Muscle of leg (tissue), 11 donors: ENCODE data around the gene SCP2D1. TPM values are rescaled to one million over a fixed set of nuclear protein-coding genes. Genes with fewer than 3 reads are reported as not detected.

Experiments used
- DNase-seq: peaks from one replicate; pipeline ENCODE4 v3.0.0; 2013
- H3K27ac ChIP-seq: one replicate; pipeline ENCODE4 v1.5.1; 2013; ENCODE audit warnings: mild to moderate bottlenecking, low read length, control low read depth
- H3K27me3 ChIP-seq: one replicate; pipeline ENCODE4 v1.6.1; 2013; ENCODE audit warnings: low read length; ENCODE audit not compliant: control insufficient read depth, insufficient read depth
- H3K36me3 ChIP-seq: one replicate; pipeline ENCODE4 v1.6.1; 2013; ENCODE audit warnings: low read length; ENCODE audit not compliant: control insufficient read depth, insufficient read depth
- H3K4me1 ChIP-seq: one replicate; pipeline ENCODE4 v1.6.1; 2013; ENCODE audit warnings: low read length; ENCODE audit not compliant: control insufficient read depth, insufficient read depth
- H3K4me3 ChIP-seq: one replicate; pipeline ENCODE4 v1.5.1; 2013; ENCODE audit warnings: low read length, control low read depth
- H3K9me3 ChIP-seq: replicated peaks from 2 replicates; pipeline ENCODE4 v1.6.1; 2013; ENCODE audit warnings: low read depth, low read length; ENCODE audit not compliant: control insufficient read depth
- WGBS: methylation state at CpG from one replicate; pipeline ENCODE4 v1.1.5; 2013; ENCODE audit warnings: missing lambda C conversion rate; ENCODE audit not compliant: insufficient coverage; 5-methylcytosine and 5-hydroxymethylcytosine counted together
- polyA plus RNA-seq, 8 donors: library from polyadenylated mRNA; unstranded; fragments of 120-200 nt; gene quantifications; one replicate each; pipeline versions ENCODE4 v1.2.1 to v1.2.3, GENCODE V29; 2013; ENCODE audit warnings: inconsistent platforms in 1 of 8, low replicate concordance in 1 of 8; ENCODE audit not compliant: insufficient read length in 8 of 8, insufficient read depth in 1 of 8
- total RNA-seq: library from RNA; stranded (reverse); fragments of 120-200 nt; gene quantifications from one replicate; pipeline ENCODE4 v1.2.4, GENCODE V29; 2013

SCP2D1 gene
- total and polyA plus RNA-seq, 9 donors, result not detected

DNA sequence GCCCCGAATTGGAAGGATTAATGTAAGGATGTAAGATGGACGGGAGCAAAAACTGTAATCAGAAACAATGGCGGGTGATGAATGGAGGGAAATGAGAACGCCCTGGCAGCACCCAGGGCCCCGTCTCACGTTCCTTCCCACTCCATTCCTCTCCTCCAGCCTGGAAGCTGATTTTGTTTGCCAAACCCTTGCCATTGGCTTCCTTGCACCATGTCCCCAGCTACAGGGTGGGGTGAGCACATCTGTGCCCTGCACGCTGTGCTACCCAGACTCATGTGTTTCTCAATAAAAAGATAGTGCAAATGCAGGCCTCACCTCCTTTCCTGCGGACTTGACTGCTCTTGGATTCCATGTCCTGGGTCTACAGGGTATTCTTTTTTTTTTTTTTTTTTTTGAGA lies 26.7 kb downstream of the SCP2D1 start:
- WGBS, result 100% methylated on average over 3 of the region's 8 CpGs
- no peaks in the 10 kb centered on the region for H3K4me1 ChIP-seq
- no peak overlapping the region for H3K27ac ChIP-seq
- H3K36me3 ChIP-seq, result no peaks in the 10 kb centered on the region
- no peaks in the 10 kb centered on the region for H3K27me3 ChIP-seq
- no peak for DNase-seq
- no peaks in the 10 kb centered on the region for H3K9me3 ChIP-seq
- H3K4me3 ChIP-seq, result no peak overlapping the region

DNA sequence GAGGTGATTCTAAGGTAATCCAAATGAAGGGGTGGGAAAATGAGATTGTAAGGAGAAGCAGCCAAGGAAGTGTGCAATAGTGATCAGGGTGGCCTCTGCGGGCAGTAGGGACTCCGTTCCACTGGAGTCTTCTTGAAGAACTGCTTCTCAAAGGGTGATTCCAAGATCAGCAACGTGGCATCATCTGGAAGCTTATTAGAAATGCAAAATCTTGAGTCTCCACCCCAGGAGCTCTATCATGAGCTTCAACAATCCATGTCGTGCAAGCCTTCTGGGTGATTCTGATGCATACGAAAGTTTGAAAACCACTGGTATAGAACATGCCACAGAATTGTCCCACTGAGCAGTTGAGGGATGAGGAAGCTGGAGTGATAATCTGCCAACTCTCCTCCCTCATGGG lies 31.4 kb downstream of the SCP2D1 start:
- Histone ChIP-seq H3K27me3 (no peaks in the 10 kb centered on the region), H3K4me1 (no peaks in the 10 kb centered on the region), H3K36me3 (no peaks in the 10 kb centered on the region), H3K4me3 (no peak overlapping the region), H3K27ac (no peak overlapping the region), H3K9me3 (no peaks in the 10 kb centered on the region)
- no peak for DNase-seq
- WGBS, result 63% methylated on average over 2 of the region's 5 CpGs

DNA sequence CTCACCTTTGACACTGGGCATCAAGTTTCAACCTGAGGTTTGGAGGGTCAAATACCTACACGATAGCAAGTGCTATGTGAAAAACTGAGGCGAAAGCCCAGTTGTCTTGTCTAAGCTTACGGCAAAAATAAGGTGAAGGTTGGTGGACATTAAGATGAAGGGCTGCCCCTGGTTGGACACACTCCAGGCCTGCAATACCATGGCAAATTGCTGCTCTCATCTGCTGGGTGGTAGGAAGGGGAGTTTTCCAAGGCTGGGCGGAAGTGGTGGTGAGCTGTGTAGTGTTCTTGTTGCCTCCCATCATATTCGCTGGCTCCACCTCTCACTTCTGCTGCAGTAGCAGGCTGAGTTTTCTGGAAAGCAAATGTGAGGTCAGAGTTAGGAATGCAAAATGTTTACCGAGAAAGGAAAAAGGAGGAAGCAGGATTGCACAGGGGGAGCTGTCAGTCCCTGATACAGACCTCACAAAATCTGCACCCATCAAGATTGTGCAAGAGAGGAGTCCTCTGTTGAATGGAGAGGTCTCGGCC lies 33.7 kb downstream of the SCP2D1 start:
- 83% methylated on average over 5 of the region's 7 CpGs for WGBS
- H3K27me3 ChIP-seq, result peaks cover 2% of the 10 kb centered on the region
- H3K27ac ChIP-seq, result no peak overlapping the region
- H3K9me3 ChIP-seq, result no peaks in the 10 kb centered on the region
- H3K4me1 ChIP-seq, result no peaks in the 10 kb centered on the region
- H3K4me3 ChIP-seq, result no peak overlapping the region
- H3K36me3 ChIP-seq, result no peaks in the 10 kb centered on the region
- DNase-seq, result no peak

DNA sequence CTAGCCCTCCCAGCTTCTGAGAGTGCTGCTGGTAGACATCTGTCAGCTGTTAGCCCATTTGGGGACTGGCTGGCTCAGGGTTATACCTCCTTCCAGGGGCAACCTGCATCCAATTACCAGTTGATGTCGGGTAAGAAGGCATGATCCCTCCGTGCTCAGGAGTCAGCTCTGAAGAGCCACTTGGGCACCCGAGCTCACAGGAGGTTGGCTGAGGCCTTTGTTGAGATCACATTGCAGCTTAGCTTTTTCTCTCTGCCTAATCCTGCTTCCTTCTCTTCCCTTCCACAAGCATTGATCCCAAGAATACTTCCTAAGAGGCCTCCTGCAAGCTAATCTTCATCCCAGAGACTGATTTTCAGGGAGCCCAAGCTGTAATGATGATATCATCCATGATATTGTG lies 35.5 kb downstream of the SCP2D1 start:
- Histone ChIP-seq H3K36me3 (no peaks in the 10 kb centered on the region), H3K27ac (no peak overlapping the region), H3K27me3 (peaks cover 2% of the 10 kb centered on the region), H3K9me3 (no peaks in the 10 kb centered on the region), H3K4me1 (no peaks in the 10 kb centered on the region), H3K4me3 (no peak overlapping the region)
- DNase-seq, result no peak
- WGBS, result 12% methylated on average over 3 of the region's 3 CpGs

DNA sequence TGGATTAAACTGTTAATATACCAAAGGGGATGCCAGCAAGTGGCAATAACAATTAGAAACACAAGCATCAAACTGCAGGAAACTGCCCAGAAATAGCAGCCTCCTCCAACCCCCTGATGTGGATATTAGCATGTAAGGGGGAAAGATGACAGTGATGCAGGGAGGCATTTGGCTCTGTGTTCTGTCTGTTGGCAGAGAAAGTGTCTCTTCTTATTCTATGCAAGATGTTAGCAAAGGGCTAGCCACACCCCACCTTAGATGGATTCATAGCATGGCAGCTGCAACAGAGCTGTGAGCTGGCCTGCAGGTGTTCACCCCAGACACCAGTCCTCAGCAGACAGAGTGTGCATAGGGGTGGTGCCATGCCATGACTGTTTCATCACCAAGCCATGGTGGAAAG lies 38.0 kb downstream of the SCP2D1 start:
- Histone ChIP-seq H3K4me3 (no peak overlapping the region), H3K4me1 (no peaks in the 10 kb centered on the region), H3K27me3 (peaks cover 2% of the 10 kb centered on the region), H3K9me3 (no peaks in the 10 kb centered on the region), H3K36me3 (no peaks in the 10 kb centered on the region), H3K27ac (no peak overlapping the region)
- DNase-seq, result no peak

DNA sequence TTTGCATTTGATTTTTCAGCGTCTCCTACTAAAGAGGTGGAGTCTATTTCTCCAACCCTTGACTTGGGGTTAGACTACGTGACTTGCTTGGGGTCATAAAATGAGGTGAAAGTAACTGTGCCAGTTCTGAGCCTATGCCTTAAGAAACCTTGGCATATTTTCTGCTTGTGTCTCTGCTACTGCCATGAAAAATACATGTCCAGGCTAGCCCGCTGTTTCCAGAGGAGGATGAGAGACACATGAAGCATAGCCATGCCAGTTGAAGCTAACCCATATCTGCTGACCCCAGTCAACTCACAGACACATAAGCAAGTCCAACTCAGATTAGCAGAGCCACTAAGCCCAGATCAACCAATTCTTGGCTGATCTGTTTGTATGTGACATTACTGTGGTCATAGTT lies 38.7 kb downstream of the SCP2D1 start:
- no peak overlapping the region for H3K4me3 ChIP-seq
- H3K36me3 ChIP-seq, result no peaks in the 10 kb centered on the region
- DNase-seq, result no peak
- no peaks in the 10 kb centered on the region for H3K9me3 ChIP-seq
- H3K4me1 ChIP-seq, result no peaks in the 10 kb centered on the region
- WGBS, result 79% methylated on average over 2 of the region's 3 CpGs
- H3K27ac ChIP-seq, result no peak overlapping the region
- H3K27me3 ChIP-seq, result peaks cover 4% of the 10 kb centered on the region

DNA sequence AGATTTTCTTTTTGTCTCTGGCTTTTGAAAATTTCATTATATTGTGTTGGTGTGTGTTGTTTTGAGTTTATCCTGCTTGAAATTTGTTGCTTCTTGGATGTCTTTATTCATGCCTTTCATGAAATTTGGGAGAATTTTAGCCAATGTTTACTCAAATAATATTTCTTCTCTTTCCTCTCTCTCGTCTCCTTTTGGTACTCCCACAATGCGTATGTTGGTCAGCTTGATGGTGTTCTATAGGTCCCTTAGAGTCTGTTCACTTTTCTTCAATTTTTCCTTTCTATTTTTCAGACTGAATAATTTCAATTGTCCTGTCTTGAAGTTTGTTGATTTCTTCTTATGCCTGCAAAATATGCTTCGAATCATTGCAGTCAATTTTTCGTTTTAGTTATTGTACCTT lies 39.6 kb downstream of the SCP2D1 start:
- Histone ChIP-seq H3K4me3 (no peak overlapping the region), H3K4me1 (no peaks in the 10 kb centered on the region), H3K36me3 (no peaks in the 10 kb centered on the region), H3K9me3 (no peaks in the 10 kb centered on the region), H3K27ac (no peak overlapping the region), H3K27me3 (peaks cover 4% of the 10 kb centered on the region)
- no peak for DNase-seq
- no CpG with 5 or more reads among the region's 4 CpGs for WGBS

DNA sequence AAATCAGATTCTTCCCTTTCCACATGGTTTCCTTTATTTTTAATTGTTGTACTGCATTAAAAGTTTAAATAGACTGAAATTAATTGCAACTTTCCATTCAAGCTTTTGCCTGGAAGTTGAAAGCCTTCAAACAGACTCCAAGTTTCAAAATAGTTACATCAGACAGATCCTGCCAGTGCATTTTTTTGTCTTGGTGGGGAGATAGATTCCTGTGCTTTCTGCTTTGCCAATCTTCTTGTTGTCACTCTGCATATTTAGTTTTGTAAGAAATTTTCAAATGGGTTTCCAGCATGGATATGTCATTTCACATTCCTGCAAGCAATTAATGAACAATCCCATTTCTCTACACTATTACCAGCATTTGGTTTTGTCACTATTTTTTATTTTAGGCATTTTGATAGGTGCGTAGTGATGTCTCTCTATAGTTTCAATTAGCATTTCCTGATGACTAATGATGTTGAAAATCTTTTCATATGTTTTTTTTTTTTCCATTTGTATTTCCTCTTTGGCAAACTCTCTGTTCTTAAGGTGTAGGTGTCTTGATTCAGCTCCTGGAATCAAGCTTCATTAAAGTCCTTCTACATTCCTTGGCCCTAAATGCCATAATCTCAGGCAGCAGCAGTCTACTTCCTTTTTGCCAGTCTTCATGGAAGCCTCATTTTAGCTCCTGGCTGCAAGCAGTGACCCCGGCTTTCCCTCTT lies 40.5 kb downstream of the SCP2D1 start:
- peak; percentile 7 for DNase-seq
- Histone ChIP-seq H3K27me3 (peaks cover 4% of the 10 kb centered on the region), H3K27ac (no peak overlapping the region), H3K4me3 (no peak overlapping the region), H3K36me3 (no peaks in the 10 kb centered on the region), H3K4me1 (no peaks in the 10 kb centered on the region), H3K9me3 (no peaks in the 10 kb centered on the region)
- WGBS, result 42% methylated on average over 1 of the region's 2 CpGs

DNA sequence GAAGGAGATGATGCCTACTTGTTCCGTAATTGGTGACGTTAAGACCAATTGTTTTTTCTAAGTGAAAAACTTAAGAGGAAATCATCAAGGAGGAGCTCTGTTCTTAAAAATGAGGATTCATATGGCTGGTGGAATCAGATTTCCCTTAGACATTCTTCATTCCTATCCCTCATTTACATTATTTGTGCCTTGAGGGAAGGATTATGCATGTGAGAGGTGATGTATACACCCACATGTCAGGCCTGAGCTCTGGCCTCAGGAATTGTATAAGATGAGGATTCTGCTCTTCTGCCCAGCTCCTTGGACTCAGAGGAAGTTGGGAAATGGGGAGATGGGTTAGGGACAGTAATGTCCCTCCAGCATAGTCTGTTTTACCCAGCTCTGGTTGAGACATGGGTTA lies 42.3 kb downstream of the SCP2D1 start:
- no peak overlapping the region for H3K4me3 ChIP-seq
- WGBS, result no CpG with 5 or more reads among the region's 2 CpGs
- no peaks in the 10 kb centered on the region for H3K36me3 ChIP-seq
- H3K27ac ChIP-seq, result no peak overlapping the region
- H3K27me3 ChIP-seq, result peaks cover 4% of the 10 kb centered on the region
- no peak for DNase-seq
- H3K4me1 ChIP-seq, result no peaks in the 10 kb centered on the region
- H3K9me3 ChIP-seq, result no peaks in the 10 kb centered on the region

DNA sequence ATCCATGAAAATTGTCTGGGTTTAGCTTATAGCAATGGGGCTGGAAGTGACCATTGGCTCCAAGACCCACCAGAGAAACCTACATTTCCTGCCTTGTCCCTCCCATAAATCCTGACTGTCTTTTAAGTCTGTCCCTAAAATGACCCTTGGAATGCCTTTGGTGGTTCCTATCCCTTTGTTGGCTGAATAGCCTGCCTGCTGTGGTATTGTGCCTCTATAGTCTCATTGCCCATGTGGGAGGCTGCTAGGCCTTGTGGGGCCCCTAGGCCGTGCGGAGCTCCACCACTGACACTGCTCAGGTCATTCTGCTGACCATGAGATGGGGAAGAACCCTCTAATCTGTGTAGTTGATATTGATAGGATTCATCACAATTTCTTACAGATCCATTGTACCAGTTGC lies 43.3 kb downstream of the SCP2D1 start:
- H3K9me3 ChIP-seq, result no peaks in the 10 kb centered on the region
- H3K36me3 ChIP-seq, result no peaks in the 10 kb centered on the region
- 70% methylated on average over 2 of the region's 2 CpGs for WGBS
- DNase-seq, result no peak
- H3K27ac ChIP-seq, result no peak overlapping the region
- H3K4me1 ChIP-seq, result no peaks in the 10 kb centered on the region
- no peak overlapping the region for H3K4me3 ChIP-seq
- H3K27me3 ChIP-seq, result peaks cover 2% of the 10 kb centered on the region

DNA sequence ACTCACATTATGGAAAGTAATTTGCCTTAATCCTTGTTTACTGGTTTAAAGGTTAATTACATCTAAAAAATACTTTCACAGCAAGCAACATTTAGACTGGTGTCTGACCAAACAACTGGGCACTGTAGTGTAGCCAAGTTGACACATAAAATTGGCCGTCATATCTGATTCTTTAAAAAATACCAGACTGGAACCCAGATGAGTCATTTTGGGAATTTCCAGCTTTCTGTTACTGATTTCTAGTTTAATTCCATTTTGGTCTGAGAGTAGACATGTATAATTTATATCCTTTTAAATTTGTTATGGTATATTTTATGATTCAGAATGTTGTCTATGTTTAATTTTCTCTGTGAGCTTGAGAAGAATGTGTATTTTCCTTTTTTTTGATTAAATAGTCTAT lies 44.1 kb downstream of the SCP2D1 start:
- no CpG with 5 or more reads among the region's 1 CpG for WGBS
- Histone ChIP-seq H3K36me3 (no peaks in the 10 kb centered on the region), H3K4me3 (no peak overlapping the region), H3K9me3 (no peaks in the 10 kb centered on the region), H3K4me1 (no peaks in the 10 kb centered on the region), H3K27ac (no peak overlapping the region), H3K27me3 (peaks cover 2% of the 10 kb centered on the region)
- no peak for DNase-seq
